SJSA1 (cell line): ENCODE results near the gene RGS3. TPM values are rescaled to one million over a fixed set of nuclear protein-coding genes. Genes with fewer than 3 reads are reported as not detected.

ENCODE experiments used
- total RNA-seq: library from RNA; depleted of rRNA; stranded (reverse); fragments of >200 nt; shearing (Covaris generic); gene quantifications from 2 replicates; pipeline ENCODE4 v1.2.3, GENCODE V29; 2014; rRNA removed

RGS3 gene
- total RNA-seq, 1 experiment from 2014 or later, result 54.8 TPM

Other genes starting within 250 kb of the RGS3 start
- 12.5 and 22.9 TPM in 2 replicates for gene FKBP15, start 242.4 kb upstream of the RGS3 start, total RNA-seq
- 9.9 and 18.4 TPM in 2 replicates for gene SLC31A1, start 242.2 kb upstream of the RGS3 start, total RNA-seq
- 33.2 and 48.3 TPM in 2 replicates for gene CDC26, start 188.2 kb upstream of the RGS3 start, total RNA-seq
- gene PRPF4, start 188.1 kb upstream of the RGS3 start, total RNA-seq, result 29.9 and 33.0 TPM in 2 replicates
- gene RNF183, start 160.4 kb upstream of the RGS3 start, total RNA-seq, result not detected in 2 replicates
- 0.24 and 2.0 TPM in 2 replicates for gene WDR31, start 123.5 kb upstream of the RGS3 start, total RNA-seq
- gene BSPRY, start 114.2 kb upstream of the RGS3 start, total RNA-seq, result not detected in 2 replicates
- 1.5 and 5.8 TPM in 2 replicates for gene HDHD3, start 86.7 kb upstream of the RGS3 start, total RNA-seq
- gene ALAD, start 62.4 kb upstream of the RGS3 start, total RNA-seq, result 8.7 and 11.4 TPM in 2 replicates
- gene POLE3, start 53.1 kb upstream of the RGS3 start, total RNA-seq, result 72.3 and 84.7 TPM in 2 replicates
- 0.13 and 0.81 TPM in 2 replicates for gene C9orf43, start 53.0 kb upstream of the RGS3 start, total RNA-seq